ENCODE results near the gene HADHB. TPM values are rescaled to one million over a fixed set of nuclear protein-coding genes. Genes with fewer than 3 reads are reported as not detected.

The HADHB gene
- polyA plus RNA-seq, 1 of the 3 experiments (the other 2 are of a cell fraction): 108 TPM

- WGBS (ENCODE audit: low lambda C conversion rate): 88% methylated on average over 6 of the region's 6 CpGs
- Histone ChIP-seq H2AFZ (ENCODE audit: low read depth) (no peak overlapping the region), H3K4me3 (ENCODE audit: low read depth in 2 of 2, low read length in 1 of 2) (no peak overlapping the region), H3K79me2 (ENCODE audit: insufficient read depth) (no peaks in the 10 kb centered on the region), H3K9me3 (no peaks in the 10 kb centered on the region), H3K9ac (no peak overlapping the region), H3K27ac (ENCODE audit: low read depth in 2 of 2, low read length in 1 of 2) (no peak overlapping the region), H3K27me3 (ENCODE audit: insufficient read depth) (no peaks in the 10 kb centered on the region), H3K4me1 (ENCODE audit: control insufficient read depth in 1 of 2, insufficient read depth in 2 of 2, low read depth in 1 of 2, low read length in 1 of 2) (no peaks in the 10 kb centered on the region), H4K20me1 (ENCODE audit: insufficient read depth) (no peaks in the 10 kb centered on the region), H3K4me2 (no peak overlapping the region), H3F3A (replicated peaks; ENCODE audit: insufficient read depth) (peaks cover 5% of the 10 kb centered on the region), H3K36me3 (replicated peaks in 1 of 2; ENCODE audit: control insufficient read depth in 1 of 2, insufficient read depth in 2 of 2, low read length in 1 of 2) (peaks cover 6 to 7% of the 10 kb centered on the region in 2 experiments), H3K9me2 (no peaks in the 10 kb centered on the region)
- TF ChIP-seq, protein P1, sequence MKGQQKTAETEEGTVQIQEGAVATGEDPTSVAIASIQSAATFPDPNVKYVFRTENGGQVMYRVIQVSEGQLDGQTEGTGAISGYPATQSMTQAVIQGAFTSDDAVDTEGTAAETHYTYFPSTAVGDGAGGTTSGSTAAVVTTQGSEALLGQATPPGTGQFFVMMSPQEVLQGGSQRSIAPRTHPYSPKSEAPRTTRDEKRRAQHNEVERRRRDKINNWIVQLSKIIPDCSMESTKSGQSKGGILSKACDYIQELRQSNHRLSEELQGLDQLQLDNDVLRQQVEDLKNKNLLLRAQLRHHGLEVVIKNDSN (IDR thresholded peaks at IDR 0.05; ENCODE audit: borderline replicate concordance, low read depth): no peak
- TF ChIP-seq SMC3 (IDR thresholded peaks at IDR 0.05; ENCODE audit: low read depth, low read length) (no peak), JUND (IDR thresholded peaks at IDR 0.05) (no peak), GATA2 (CRISPR knock-in tag; IDR thresholded peaks at IDR 0.05) (no peak), EP300 (IDR thresholded peaks at IDR 0.05; ENCODE audit: borderline replicate concordance in 1 of 2, low read depth in 1 of 2, low read length in 1 of 2) (no peak), RFX5 (IDR thresholded peaks at IDR 0.05; ENCODE audit: low read length) (no peak), MXI1 (IDR thresholded peaks at IDR 0.05; ENCODE audit: low read depth, low read length) (no peak), RAD21 (IDR thresholded peaks at IDR 0.05; ENCODE audit: low read length) (no peak), CHD2 (IDR thresholded peaks at IDR 0.05; ENCODE audit: low read length, partially characterized antibody) (no peak), GABPA (IDR thresholded peaks at IDR 0.05; ENCODE audit: low read depth) (no peak), SIN3A (IDR thresholded peaks at IDR 0.05; ENCODE audit: borderline replicate concordance, low read depth, low read length) (no peak)
- TF ChIP-seq, protein P2, sequence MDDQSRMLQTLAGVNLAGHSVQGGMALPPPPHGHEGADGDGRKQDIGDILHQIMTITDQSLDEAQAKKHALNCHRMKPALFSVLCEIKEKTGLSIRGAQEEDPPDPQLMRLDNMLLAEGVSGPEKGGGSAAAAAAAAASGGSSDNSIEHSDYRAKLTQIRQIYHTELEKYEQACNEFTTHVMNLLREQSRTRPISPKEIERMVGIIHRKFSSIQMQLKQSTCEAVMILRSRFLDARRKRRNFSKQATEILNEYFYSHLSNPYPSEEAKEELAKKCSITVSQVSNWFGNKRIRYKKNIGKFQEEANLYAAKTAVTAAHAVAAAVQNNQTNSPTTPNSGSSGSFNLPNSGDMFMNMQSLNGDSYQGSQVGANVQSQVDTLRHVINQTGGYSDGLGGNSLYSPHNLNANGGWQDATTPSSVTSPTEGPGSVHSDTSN (IDR thresholded peaks at IDR 0.05): no peak
- TF ChIP-seq, protein P3, sequence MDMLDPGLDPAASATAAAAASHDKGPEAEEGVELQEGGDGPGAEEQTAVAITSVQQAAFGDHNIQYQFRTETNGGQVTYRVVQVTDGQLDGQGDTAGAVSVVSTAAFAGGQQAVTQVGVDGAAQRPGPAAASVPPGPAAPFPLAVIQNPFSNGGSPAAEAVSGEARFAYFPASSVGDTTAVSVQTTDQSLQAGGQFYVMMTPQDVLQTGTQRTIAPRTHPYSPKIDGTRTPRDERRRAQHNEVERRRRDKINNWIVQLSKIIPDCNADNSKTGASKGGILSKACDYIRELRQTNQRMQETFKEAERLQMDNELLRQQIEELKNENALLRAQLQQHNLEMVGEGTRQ (IDR thresholded peaks at IDR 0.05; ENCODE audit: borderline replicate concordance, low read depth, low read length): no peak
- TF ChIP-seq, protein P4, sequence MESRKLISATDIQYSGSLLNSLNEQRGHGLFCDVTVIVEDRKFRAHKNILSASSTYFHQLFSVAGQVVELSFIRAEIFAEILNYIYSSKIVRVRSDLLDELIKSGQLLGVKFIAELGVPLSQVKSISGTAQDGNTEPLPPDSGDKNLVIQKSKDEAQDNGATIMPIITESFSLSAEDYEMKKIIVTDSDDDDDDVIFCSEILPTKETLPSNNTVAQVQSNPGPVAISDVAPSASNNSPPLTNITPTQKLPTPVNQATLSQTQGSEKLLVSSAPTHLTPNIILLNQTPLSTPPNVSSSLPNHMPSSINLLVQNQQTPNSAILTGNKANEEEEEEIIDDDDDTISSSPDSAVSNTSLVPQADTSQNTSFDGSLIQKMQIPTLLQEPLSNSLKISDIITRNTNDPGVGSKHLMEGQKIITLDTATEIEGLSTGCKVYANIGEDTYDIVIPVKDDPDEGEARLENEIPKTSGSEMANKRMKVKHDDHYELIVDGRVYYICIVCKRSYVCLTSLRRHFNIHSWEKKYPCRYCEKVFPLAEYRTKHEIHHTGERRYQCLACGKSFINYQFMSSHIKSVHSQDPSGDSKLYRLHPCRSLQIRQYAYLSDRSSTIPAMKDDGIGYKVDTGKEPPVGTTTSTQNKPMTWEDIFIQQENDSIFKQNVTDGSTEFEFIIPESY (IDR thresholded peaks at IDR 0.05; ENCODE audit: borderline replicate concordance, low read depth): no peak
- TF ChIP-seq, protein P5, sequence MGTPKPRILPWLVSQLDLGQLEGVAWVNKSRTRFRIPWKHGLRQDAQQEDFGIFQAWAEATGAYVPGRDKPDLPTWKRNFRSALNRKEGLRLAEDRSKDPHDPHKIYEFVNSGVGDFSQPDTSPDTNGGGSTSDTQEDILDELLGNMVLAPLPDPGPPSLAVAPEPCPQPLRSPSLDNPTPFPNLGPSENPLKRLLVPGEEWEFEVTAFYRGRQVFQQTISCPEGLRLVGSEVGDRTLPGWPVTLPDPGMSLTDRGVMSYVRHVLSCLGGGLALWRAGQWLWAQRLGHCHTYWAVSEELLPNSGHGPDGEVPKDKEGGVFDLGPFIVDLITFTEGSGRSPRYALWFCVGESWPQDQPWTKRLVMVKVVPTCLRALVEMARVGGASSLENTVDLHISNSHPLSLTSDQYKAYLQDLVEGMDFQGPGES (IDR thresholded peaks at IDR 0.05; ENCODE audit: low read depth, low read length): no peak
- ChIA-PET CTCF (interaction anchor here (1.3 kb wide), 1 partner anchor 18 kb away, joined by 4 read pairs; no protein-coding TSS in a partner anchor), POLR2A (no interaction called here)
- DNase-seq: no peak
Measured at GRCh38 chr2:26292646-26293045, 47.9 kb downstream of the HADHB start.
